KMS-11 (cell line): ENCODE results near the gene H3-3A.

Experiments
- H2AFZ ChIP-seq: fragments of 200-600 bp; sonication (generic); 2 replicates; pipeline ENCODE4 v1.6.1; 2016; ENCODE audit warnings: antibody characterized with exemption, mixed run types, low read depth
- H3K27ac ChIP-seq: fragments of 200-600 bp; sonication (generic); 2 replicates; pipeline ENCODE4 v1.6.1; 2016; ENCODE audit warnings: mild to moderate bottlenecking, mixed run types
- H3K27me3 ChIP-seq: fragments of 200-600 bp; sonication (generic); 2 replicates; pipeline ENCODE4 v1.6.1; 2017; ENCODE audit warnings: mild to moderate bottlenecking, low read depth, mixed run types, moderate library complexity; ENCODE audit not compliant: insufficient read depth
- H3K36me3 ChIP-seq: fragments of 200-600 bp; sonication (generic); 2 replicates; pipeline ENCODE4 v1.6.1; 2017; ENCODE audit warnings: mild to moderate bottlenecking, mixed run types; ENCODE audit not compliant: insufficient read depth
- H3K4me1 ChIP-seq: fragments of 200-600 bp; sonication (generic); 2 replicates; pipeline ENCODE4 v1.6.1; 2016; ENCODE audit warnings: mild to moderate bottlenecking, low read depth, mixed run types; ENCODE audit not compliant: poor library complexity, severe bottlenecking
- H3K4me2 ChIP-seq: fragments of 200-600 bp; sonication (generic); 2 replicates; pipeline ENCODE4 v1.7.0; 2016; ENCODE audit warnings: mild to moderate bottlenecking, mixed run types
- H3K4me3 ChIP-seq: fragments of 200-600 bp; sonication (generic); IDR thresholded peaks from 2 replicates; pipeline ENCODE4 v1.6.1; 2017; ENCODE audit warnings: low read depth, low read length, mixed read lengths; ENCODE audit not compliant: insufficient read depth
- H3K79me2 ChIP-seq: fragments of 200-600 bp; sonication (generic); 2 replicates; pipeline ENCODE4 v1.6.1; 2016; ENCODE audit warnings: low read depth, mixed run types; ENCODE audit not compliant: insufficient read depth
- H3K9ac ChIP-seq: fragments of 200-600 bp; sonication (generic); 2 replicates; pipeline ENCODE4 v1.6.1; 2016; ENCODE audit warnings: mild to moderate bottlenecking, mixed run types
- H4K20me1 ChIP-seq: fragments of 200-600 bp; sonication (generic); 2 replicates; pipeline ENCODE4 v1.6.1; 2016; ENCODE audit warnings: mild to moderate bottlenecking, mixed run types; ENCODE audit not compliant: insufficient read depth
- CTCF ChIP-seq: fragments of 200-600 bp; sonication (generic); conservative IDR thresholded peaks from 2 replicates; pipeline ENCODE4 v1.6.1; 2017; ENCODE audit warnings: low read depth, mild to moderate bottlenecking, antibody characterized with exemption, low read length, moderate library complexity, mixed read lengths

The H3-3A gene

GRCh38 chr1:226076378-226076777 lies 13.9 kb downstream of the H3-3A start:
- no peak overlapping the region for H3K4me2 ChIP-seq
- no peaks in the 10 kb centered on the region for H3K4me1 ChIP-seq
- peaks cover 11% of the 10 kb centered on the region; the same call in 1 of the 2 replicates for H3K36me3 ChIP-seq
- TF ChIP-seq CTCF: no peak
- no peaks in the 10 kb centered on the region; the same call in 1 of the 2 replicates for H4K20me1 ChIP-seq
- no peak overlapping the region for H3K4me3 ChIP-seq
- H3K9ac ChIP-seq: no peak overlapping the region
- H3K79me2 ChIP-seq: no peaks in the 10 kb centered on the region
- H2AFZ ChIP-seq: no peak overlapping the region
- H3K27ac ChIP-seq: no peak overlapping the region
- no peaks in the 10 kb centered on the region for H3K27me3 ChIP-seq

- no peak overlapping the region for H3K27ac ChIP-seq
- H3K79me2 ChIP-seq: no peaks in the 10 kb centered on the region
- H3K27me3 ChIP-seq: no peaks in the 10 kb centered on the region
- H3K4me1 ChIP-seq: peaks cover 6% of the 10 kb centered on the region
- no peak overlapping the region for H3K4me3 ChIP-seq
- H2AFZ ChIP-seq: no peak overlapping the region
- no peak for TF ChIP-seq CTCF
- no peak overlapping the region for H3K9ac ChIP-seq
- no peaks in the 10 kb centered on the region for H3K36me3 ChIP-seq
- H4K20me1 ChIP-seq: no peaks in the 10 kb centered on the region
- H3K4me2 ChIP-seq: no peak overlapping the region
Measured at GRCh38 chr1:226078374-226078773, 15.9 kb downstream of the H3-3A start.

- Histone ChIP-seq H3K27me3 (no peaks in the 10 kb centered on the region), H3K4me2 (peak overlapping the region; percentile 62), H3K27ac (peak overlapping the region; percentile 37; the same call in 1 of the 2 replicates), H2AFZ (peak overlapping the region; percentile 83), H3K9ac (peak overlapping the region; percentile 75; the same call in 1 of the 2 replicates), H3K79me2 (no peaks in the 10 kb centered on the region), H3K4me3 (peak overlapping the region; percentile 34), H3K4me1 (peaks cover 10% of the 10 kb centered on the region), H3K36me3 (no peaks in the 10 kb centered on the region), H4K20me1 (no peaks in the 10 kb centered on the region)
- no peak for TF ChIP-seq CTCF
Measured at GRCh38 chr1:226082587-226082917, 20.0 kb downstream of the H3-3A start.

GRCh38 chr1:226082959-226083301 lies 20.4 kb downstream of the H3-3A start:
- Histone ChIP-seq H3K4me3 (peak overlapping the region; percentile 34), H3K27me3 (no peaks in the 10 kb centered on the region), H4K20me1 (no peaks in the 10 kb centered on the region), H3K79me2 (no peaks in the 10 kb centered on the region), H3K4me1 (peaks cover 10% of the 10 kb centered on the region), H3K27ac (peak overlapping the region; percentile 37), H3K36me3 (no peaks in the 10 kb centered on the region), H3K4me2 (peak overlapping the region; percentile 62), H2AFZ (peak overlapping the region; percentile 83), H3K9ac (peak overlapping the region; percentile 75)
- no peak for TF ChIP-seq CTCF
